LNCaP clone FGC (cell line): ENCODE data around the gene CRYGB.

Experiments
- DNase-seq: peaks from one replicate; pipeline ENCODE4 v3.0.0-alpha.2; 2011; ENCODE audit warnings: low read depth
- H3K4me3 ChIP-seq: 2 replicates; pipeline ENCODE4 v1.5.1; 2011; ENCODE audit warnings: mild to moderate bottlenecking, low read depth, low read length, control low read depth
- TF ChIP-seq, protein P1 (sequence below): IDR thresholded peaks from 2 replicates; pipeline ENCODE4 v1.5.1; 2012; ENCODE audit warnings: mild to moderate bottlenecking; ENCODE audit not compliant: control insufficient read depth, insufficient read depth; ENCODE audit errors: extremely low read depth

CRYGB gene

DNA sequence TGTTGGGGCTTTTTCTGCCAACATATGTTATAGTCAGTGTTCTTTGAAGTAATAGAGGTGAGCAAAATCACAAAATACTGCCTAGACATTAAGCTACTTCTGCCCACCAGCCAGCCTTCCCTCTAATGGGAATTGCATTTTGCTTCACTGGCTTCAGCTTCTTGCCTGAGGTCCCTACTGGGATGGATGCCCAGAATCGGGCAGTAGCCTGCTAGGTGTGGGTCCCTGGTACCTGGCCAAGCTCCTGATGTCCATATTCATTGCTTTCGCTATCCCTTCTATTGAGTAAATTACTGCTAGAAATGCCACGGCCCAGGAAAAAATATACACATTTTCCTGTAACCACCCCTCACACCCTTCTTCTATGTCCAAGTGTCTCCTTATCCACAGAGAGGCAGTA is 48.6 kb downstream of the CRYGB start:
- TF ChIP-seq, protein P1, sequence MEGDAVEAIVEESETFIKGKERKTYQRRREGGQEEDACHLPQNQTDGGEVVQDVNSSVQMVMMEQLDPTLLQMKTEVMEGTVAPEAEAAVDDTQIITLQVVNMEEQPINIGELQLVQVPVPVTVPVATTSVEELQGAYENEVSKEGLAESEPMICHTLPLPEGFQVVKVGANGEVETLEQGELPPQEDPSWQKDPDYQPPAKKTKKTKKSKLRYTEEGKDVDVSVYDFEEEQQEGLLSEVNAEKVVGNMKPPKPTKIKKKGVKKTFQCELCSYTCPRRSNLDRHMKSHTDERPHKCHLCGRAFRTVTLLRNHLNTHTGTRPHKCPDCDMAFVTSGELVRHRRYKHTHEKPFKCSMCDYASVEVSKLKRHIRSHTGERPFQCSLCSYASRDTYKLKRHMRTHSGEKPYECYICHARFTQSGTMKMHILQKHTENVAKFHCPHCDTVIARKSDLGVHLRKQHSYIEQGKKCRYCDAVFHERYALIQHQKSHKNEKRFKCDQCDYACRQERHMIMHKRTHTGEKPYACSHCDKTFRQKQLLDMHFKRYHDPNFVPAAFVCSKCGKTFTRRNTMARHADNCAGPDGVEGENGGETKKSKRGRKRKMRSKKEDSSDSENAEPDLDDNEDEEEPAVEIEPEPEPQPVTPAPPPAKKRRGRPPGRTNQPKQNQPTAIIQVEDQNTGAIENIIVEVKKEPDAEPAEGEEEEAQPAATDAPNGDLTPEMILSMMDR: no peak
- DNase-seq: no peak
- no peak overlapping the region for H3K4me3 ChIP-seq

DNA sequence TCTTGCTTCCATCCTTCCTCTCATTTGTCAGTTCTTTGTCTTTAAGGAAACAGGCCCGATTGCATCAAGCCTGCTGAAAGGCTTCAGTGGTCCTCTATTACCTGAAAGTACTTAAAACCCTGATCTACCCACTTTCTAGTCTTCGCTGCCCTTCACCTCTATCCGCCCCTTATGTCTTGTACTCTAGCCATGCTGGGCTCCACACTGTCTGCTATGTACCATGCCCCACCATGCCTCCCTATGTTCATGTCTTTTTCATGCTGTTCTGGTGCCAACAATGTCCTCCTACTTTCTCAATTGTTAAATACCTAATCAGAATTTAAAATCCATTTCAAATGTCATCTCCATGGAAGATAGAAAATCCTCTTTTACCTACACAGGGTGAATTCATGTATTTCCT is 49.9 kb downstream of the CRYGB start:
- no peak overlapping the region for H3K4me3 ChIP-seq
- TF ChIP-seq, protein P1: no peak
- no peak for DNase-seq

DNA sequence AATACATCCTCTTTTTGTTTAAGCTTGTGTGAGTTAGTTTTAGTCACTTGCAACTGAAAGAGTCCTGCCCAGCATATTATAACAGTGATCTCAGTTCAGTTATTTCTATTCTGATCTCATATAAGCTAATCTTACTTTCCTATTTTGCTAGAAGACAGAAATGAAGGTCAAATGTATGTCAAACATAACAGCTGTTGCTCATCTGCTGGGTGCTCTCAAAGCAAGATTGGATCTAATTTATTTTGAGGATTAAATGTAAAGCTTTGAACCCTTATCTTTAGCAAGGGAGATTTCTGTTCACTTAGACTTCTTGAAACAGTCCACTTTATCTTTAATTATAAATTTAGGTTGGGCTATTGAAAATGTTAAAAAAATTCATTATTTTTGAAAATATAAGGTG is 52.8 kb downstream of the CRYGB start:
- no peak for DNase-seq
- H3K4me3 ChIP-seq: no peak overlapping the region
- TF ChIP-seq, protein P1: no peak
